IPS-NIHi11 (cell line): ENCODE results near the gene LAMTOR4.
A peak's percentile ranks its signal among the peaks of the same experiment; 100 is the strongest.

ENCODE experiments used
- DNase-seq: peaks from one replicate; pipeline ENCODE4 v3.0.0; 2012; ENCODE audit warnings: mixed read lengths, low spot score

The LAMTOR4 gene

GRCh38 chr7:100153708-100154535 lies 5.2 kb downstream of the LAMTOR4 start:
- DNase-seq: no peak

GRCh38 chr7:100154651-100155491 lies 6.2 kb downstream of the LAMTOR4 start:
- no peak for DNase-seq

GRCh38 chr7:100155553-100156317 lies 7.0 kb downstream of the LAMTOR4 start:
- DNase-seq: no peak

- no peak for DNase-seq
Observed at GRCh38 chr7:100156331-100157068, 7.8 kb downstream of the LAMTOR4 start.

- DNase-seq: no peak
Observed at GRCh38 chr7:100157069-100157333, 8.3 kb downstream of the LAMTOR4 start.

GRCh38 chr7:100157334-100158228 lies 8.9 kb downstream of the LAMTOR4 start:
- DNase-seq: peak; percentile 48

- DNase-seq: peak; percentile 99
Observed at GRCh38 chr7:100158229-100159098, 9.7 kb downstream of the LAMTOR4 start, which contains the start of gene TRAPPC14. Gene TRAPPC14 (minus strand): TSS chr7:100158723. CDS start chr7:100158499, 224 bp downstream.

GRCh38 chr7:100159099-100159623 lies 10.4 kb downstream of the LAMTOR4 start:
- no peak for DNase-seq

- DNase-seq: no peak
Observed at GRCh38 chr7:100160067-100160466, 11.3 kb downstream of the LAMTOR4 start.

- DNase-seq: no peak
Observed at GRCh38 chr7:100163006-100163531, 14.4 kb downstream of the LAMTOR4 start.

GRCh38 chr7:100163871-100164270 lies 15.2 kb downstream of the LAMTOR4 start:
- DNase-seq: no peak

- no peak for DNase-seq
Observed at GRCh38 chr7:100166317-100166940, 17.7 kb downstream of the LAMTOR4 start.

- no peak for DNase-seq
Observed at GRCh38 chr7:100166970-100167911, 18.5 kb downstream of the LAMTOR4 start.

- no peak for DNase-seq
Observed at GRCh38 chr7:100167912-100168323, 19.2 kb downstream of the LAMTOR4 start.

GRCh38 chr7:100169147-100169850 lies 20.6 kb downstream of the LAMTOR4 start:
- DNase-seq: no peak

- DNase-seq: no peak
Observed at GRCh38 chr7:100170101-100170897, 21.6 kb downstream of the LAMTOR4 start.
